Common myeloid progenitor, CD34-positive (primary cell): Measurements from ENCODE around the gene SPAG6.

Experiments used
- CTCF ChIA-PET: fragments of 350-600 bp; sonication (Branson Sonifier 250); formaldehyde crosslinking; loops from one replicate; lab custom pipeline; 2021; ENCODE audit warnings: antibody characterized with exemption; lab: Charles Lee
- POLR2A ChIA-PET: fragments of 350-600 bp; sonication (Branson Sonifier 250); formaldehyde crosslinking; loops from one replicate; lab custom pipeline; 2021; ENCODE audit warnings: antibody characterized with exemption; lab: Charles Lee
- DNase-seq, 3 donors: peaks; one replicate each; pipeline versions ENCODE4 v3.0.0 to v3.0.0-alpha.2; 2013
- H3K27ac ChIP-seq, 2 experiments: 1 replicate in 1 of 2; 2 replicates in 1 of 2; pipeline ENCODE4 v1.7.0; 2013; ENCODE audit warnings: inconsistent platforms in 2 of 2, low read length in 2 of 2, mild to moderate bottlenecking in 2 of 2, low read depth in 1 of 2, moderate library complexity in 1 of 2; ENCODE audit not compliant: severe bottlenecking in 2 of 2, insufficient read depth in 1 of 2, poor library complexity in 1 of 2
- H3K27me3 ChIP-seq, 5 experiments: replicated peaks in 2 of 5; 1 replicate in 3 of 5; 2 replicates in 2 of 5; pipeline versions ENCODE4 v1.6.1 to v1.7.0; 2013; ENCODE audit warnings: low read length in 4 of 5, mild to moderate bottlenecking in 2 of 5, moderate library complexity in 2 of 5, inconsistent platforms in 1 of 5; ENCODE audit not compliant: insufficient read depth in 5 of 5, control insufficient read depth in 4 of 5
- H3K36me3 ChIP-seq, 4 experiments: 1 replicate in 2 of 4; 2 replicates in 2 of 4; pipeline versions ENCODE4 v1.6.1 to v1.7.0; 2013; ENCODE audit warnings: low read length in 3 of 4, control low read depth in 1 of 4, mild to moderate bottlenecking in 1 of 4; ENCODE audit not compliant: control insufficient read depth in 4 of 4, insufficient read depth in 4 of 4
- H3K4me1 ChIP-seq, 4 experiments: 1 replicate in 3 of 4; 2 replicates in 1 of 4; pipeline versions ENCODE4 v1.6.1 to v1.7.1; 2013; ENCODE audit warnings: low read length in 3 of 4, mild to moderate bottlenecking in 3 of 4, control low read depth in 1 of 4, inconsistent platforms in 1 of 4, moderate library complexity in 1 of 4; ENCODE audit not compliant: control insufficient read depth in 4 of 4, insufficient read depth in 4 of 4; ENCODE audit errors: control extremely low read depth in 1 of 4
- H3K4me3 ChIP-seq, 7 experiments: 1 replicate in 4 of 7; 2 replicates in 3 of 7; pipeline versions ENCODE4 v1.5.1 to v1.7.0; 2013; ENCODE audit warnings: mild to moderate bottlenecking in 7 of 7, low read length in 6 of 7, moderate library complexity in 6 of 7, inconsistent platforms in 2 of 7, low read depth in 2 of 7, control low read depth in 1 of 7; ENCODE audit not compliant: insufficient read depth in 4 of 7, control insufficient read depth in 1 of 7; ENCODE audit errors: extremely low read depth in 1 of 7
- H3K9me3 ChIP-seq, 5 experiments: 1 replicate in 4 of 5; 2 replicates in 1 of 5; pipeline versions ENCODE4 v1.6.1 to v1.7.1; 2013; ENCODE audit warnings: low read length in 4 of 5, mild to moderate bottlenecking in 2 of 5, inconsistent platforms in 1 of 5, low read depth in 1 of 5, moderate library complexity in 1 of 5; ENCODE audit not compliant: control insufficient read depth in 4 of 5, insufficient read depth in 2 of 5; ENCODE audit errors: control extremely low read depth in 1 of 5
- WGBS: methylation state at CpG from one replicate; pipeline ENCODE4 v1.1.5; 2013; ENCODE audit not compliant: insufficient coverage; 5-methylcytosine and 5-hydroxymethylcytosine counted together

SPAG6 gene

GRCh38 chr10:22325272-22326144, 19.8 kb upstream of the SPAG6 start:
- ChIA-PET CTCF (interaction anchor here (0.9 to 1.8 kb wide), 5 partner anchors 8 to 332 kb away, joined by 3 to 5 read pairs (median 4); no protein-coding TSS in a partner anchor), POLR2A (interaction anchor here (1.3 to 1.4 kb wide), 2 partner anchors 9 to 15 kb away, joined by 3 to 4 read pairs; partner anchors contain the start of gene COMMD3)
- 0% methylated on average over 44 of the region's 92 CpGs for WGBS
- H3K4me3 ChIP-seq = peak overlapping the region; percentile 57 to 93 (median 82)
- peak overlapping the region; percentile 33 to 71 for H3K27ac ChIP-seq
- peak; percentile 78 to 88 (median 86) for DNase-seq
- peaks cover 7 to 21% (median 9%) of the 10 kb centered on the region in 5 experiments for H3K27me3 ChIP-seq
- no peaks in the 10 kb centered on the region for H3K9me3 ChIP-seq
- peaks cover 8 to 19% (median 11%) of the 10 kb centered on the region in 4 experiments for H3K36me3 ChIP-seq
- peaks cover 24 to 45% (median 29%) of the 10 kb centered on the region in 4 experiments for H3K4me1 ChIP-seq

- Histone ChIP-seq H3K27me3 (peaks cover 7 to 21% (median 9%) of the 10 kb centered on the region in 5 experiments), H3K27ac (peak overlapping the region; percentile 33 to 71), H3K4me3 (peak overlapping the region in 6 of 7 experiments; percentile 67 to 90 (median 72)), H3K36me3 (peaks cover 8 to 19% (median 11%) of the 10 kb centered on the region in 4 experiments), H3K4me1 (peaks cover 24 to 45% (median 29%) of the 10 kb centered on the region in 4 experiments), H3K9me3 (no peaks in the 10 kb centered on the region)
- CTCF ChIA-PET = interaction anchor here (0.9 to 1.7 kb wide), 3 partner anchors 8 to 18 kb away, joined by 3 to 5 read pairs (median 3); no protein-coding TSS in a partner anchor
- POLR2A ChIA-PET = interaction anchor here (1.3 kb wide), 1 partner anchor 10 kb away, joined by 4 read pairs; the partner anchor contains the start of gene COMMD3
- 63% methylated on average over 5 of the region's 8 CpGs for WGBS
- no peak for DNase-seq
These were observed 19.1 kb upstream of the SPAG6 start for GRCh38 chr10:22326145-22326702.

DNA sequence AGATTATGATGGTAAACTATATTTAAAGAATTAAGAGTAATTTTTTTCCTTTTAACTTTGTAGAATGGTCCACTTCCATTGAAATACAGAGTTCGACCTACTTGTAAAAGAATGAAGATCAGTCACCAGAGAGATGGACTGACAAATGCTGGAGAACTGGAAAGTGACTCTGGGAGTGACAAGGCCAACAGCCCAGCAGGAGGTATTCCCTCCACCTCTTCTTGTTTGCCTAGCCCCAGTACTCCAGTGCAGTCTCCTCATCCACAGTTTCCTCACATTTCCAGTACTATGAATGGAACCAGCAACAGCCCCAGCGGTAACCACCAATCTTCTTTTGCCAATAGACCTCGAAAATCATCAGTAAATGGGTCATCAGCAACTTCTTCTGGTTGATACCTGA, 16.1 kb upstream of the SPAG6 start:
- peaks cover 0 to 4% (median 0%) of the 10 kb centered on the region in 5 experiments for H3K9me3 ChIP-seq
- ChIA-PET CTCF (no interaction called here), POLR2A (no interaction called here)
- no peak overlapping the region for H3K4me3 ChIP-seq
- peaks cover 19 to 39% (median 29%) of the 10 kb centered on the region in 4 experiments for H3K4me1 ChIP-seq
- no peak for DNase-seq
- H3K36me3 ChIP-seq = peaks cover 8 to 19% (median 11%) of the 10 kb centered on the region in 4 experiments
- no peak overlapping the region for H3K27ac ChIP-seq
- H3K27me3 ChIP-seq = no peaks in the 10 kb centered on the region
- 96% methylated on average over 3 of the region's 3 CpGs for WGBS

- ChIA-PET POLR2A (no interaction called here), CTCF (interaction anchor here (0.9 to 1.3 kb wide), 2 partner anchors 11 to 73 kb away, joined by 3 to 4 read pairs; no protein-coding TSS in a partner anchor)
- Histone ChIP-seq H3K4me1 (peaks cover 9 to 48% (median 36%) of the 10 kb centered on the region in 4 experiments), H3K9me3 (peaks cover 0 to 11% (median 4%) of the 10 kb centered on the region in 5 experiments), H3K4me3 (no peak overlapping the region), H3K27ac (no peak overlapping the region), H3K27me3 (peaks cover 1 to 30% (median 13%) of the 10 kb centered on the region in 5 experiments), H3K36me3 (peaks cover 8 to 19% (median 11%) of the 10 kb centered on the region in 4 experiments)
- no peak for DNase-seq
- 100% methylated on average over 1 of the region's 7 CpGs for WGBS
These were observed 13.1 kb upstream of the SPAG6 start for GRCh38 chr10:22332116-22332692.

GRCh38 chr10:22333167-22333974, 11.9 kb upstream of the SPAG6 start:
- Histone ChIP-seq H3K27ac (no peak overlapping the region), H3K36me3 (peaks cover 7 to 12% (median 10%) of the 10 kb centered on the region in 4 experiments), H3K27me3 (peaks cover 4 to 41% (median 20%) of the 10 kb centered on the region in 5 experiments), H3K4me3 (peak overlapping the region in 6 of 7 experiments; percentile 22 to 75 (median 58)), H3K9me3 (peaks cover 0 to 11% (median 4%) of the 10 kb centered on the region in 5 experiments), H3K4me1 (peaks cover 9 to 49% (median 36%) of the 10 kb centered on the region in 4 experiments)
- 22% methylated on average over 20 of the region's 25 CpGs for WGBS
- peak in 2 of 3 donors; percentile 55 to 63 for DNase-seq
- ChIA-PET POLR2A (no interaction called here), CTCF (no interaction called here)

DNA sequence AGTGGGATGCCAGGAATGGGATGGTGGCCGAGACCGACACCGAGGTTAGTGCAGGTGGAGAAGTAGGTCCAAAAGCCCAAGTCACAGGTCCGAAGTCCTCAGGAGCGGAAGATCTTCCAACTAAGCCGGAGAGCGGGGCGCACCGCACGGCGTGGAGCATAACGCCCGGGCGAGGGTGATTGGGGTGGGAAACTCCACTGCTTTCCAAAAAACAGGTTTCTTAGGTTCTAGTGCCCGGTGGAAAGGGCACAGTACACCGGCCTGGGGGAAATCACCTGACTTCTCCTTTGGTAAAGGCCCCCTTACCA, 11.4 kb upstream of the SPAG6 start:
- Histone ChIP-seq H3K36me3 (peaks cover 5 to 11% (median 8%) of the 10 kb centered on the region in 4 experiments), H3K27ac (no peak overlapping the region), H3K27me3 (peaks cover 7 to 46% (median 22%) of the 10 kb centered on the region in 5 experiments), H3K4me1 (peaks cover 9 to 49% (median 36%) of the 10 kb centered on the region in 4 experiments), H3K4me3 (peak overlapping the region in 3 of 7 experiments; percentile 22 to 75 (median 32)), H3K9me3 (peaks cover 0 to 11% (median 4%) of the 10 kb centered on the region in 5 experiments)
- 75% methylated on average over 15 of the region's 16 CpGs for WGBS
- POLR2A ChIA-PET = no interaction called here
- CTCF ChIA-PET = no interaction called here
- no peak for DNase-seq
